Neural cell (in vitro differentiated cells): ENCODE results near the gene VSIG10. TPM values are rescaled to one million over a fixed set of nuclear protein-coding genes. Genes with fewer than 3 reads are reported as not detected.

Experiments
- H2AFZ ChIP-seq: fragments of 200-600, 300-800 bp; sonication (generic), shearing (Covaris generic); 2 replicates; pipeline ENCODE4 v1.6.0; 2014; ENCODE audit warnings: low read depth, mild to moderate bottlenecking, antibody characterized with exemption, low read length, moderate library complexity
- H3F3A ChIP-seq: fragments of 200-600 bp; shearing (Covaris generic); 2 replicates; pipeline ENCODE4 v1.6.1; 2016; ENCODE audit warnings: mild to moderate bottlenecking, moderate library complexity, mixed read lengths, antibody characterized with exemption, low read length; ENCODE audit not compliant: insufficient read depth, poor library complexity, severe bottlenecking
- H3K27ac ChIP-seq: fragments of 200-600, 300-800 bp; sonication (generic), shearing (Covaris generic); 2 replicates; pipeline ENCODE4 v1.5.1; 2014; ENCODE audit warnings: mild to moderate bottlenecking, low read length, moderate library complexity
- H3K27me3 ChIP-seq: fragments of 300-800, 200-600 bp; sonication (generic), shearing (Covaris generic); 2 replicates; pipeline ENCODE4 v1.6.0; 2014; ENCODE audit warnings: mild to moderate bottlenecking, low read depth, low read length, moderate library complexity; ENCODE audit not compliant: insufficient read depth
- H3K36me3 ChIP-seq: fragments of 300-800, 200-600 bp; sonication (generic), shearing (Covaris generic); 2 replicates; pipeline ENCODE4 v1.5.1; 2014; ENCODE audit warnings: mild to moderate bottlenecking, antibody characterized with exemption, low read length, moderate library complexity; ENCODE audit not compliant: insufficient read depth
- H3K4me2 ChIP-seq: fragments of 300-800, 200-600 bp; sonication (generic), shearing (Covaris generic); 2 replicates; pipeline ENCODE4 v1.6.0; 2014; ENCODE audit warnings: mild to moderate bottlenecking, low read length
- H3K4me3 ChIP-seq: fragments of 300-800, 200-600 bp; sonication (generic), shearing (Covaris generic); 2 replicates; pipeline ENCODE4 v1.5.1; 2014; ENCODE audit warnings: mild to moderate bottlenecking, low read length, moderate library complexity
- H3K79me2 ChIP-seq: fragments of 200-600 bp; shearing (Covaris generic); replicated peaks from 2 replicates; pipeline ENCODE4 v1.6.0; 2014; ENCODE audit warnings: mild to moderate bottlenecking, low read length, moderate library complexity; ENCODE audit not compliant: insufficient read depth
- H3K9ac ChIP-seq: fragments of 300-800, 200-600 bp; sonication (generic), shearing (Covaris generic); 2 replicates; pipeline ENCODE4 v1.6.1; 2016; ENCODE audit warnings: mild to moderate bottlenecking, low read length, mixed read lengths
- H3K9me2 ChIP-seq: fragments of 200-600 bp; shearing (Covaris generic); 2 replicates; pipeline ENCODE4 v1.6.1; 2016; ENCODE audit warnings: mild to moderate bottlenecking, low read length, mixed read lengths; ENCODE audit not compliant: insufficient read depth
- H3K9me3 ChIP-seq: fragments of 200-600, 300-800 bp; sonication (generic), shearing (Covaris generic); 2 replicates; pipeline ENCODE4 v1.6.1; 2016; ENCODE audit warnings: mild to moderate bottlenecking, mixed run types, low read length, moderate library complexity, mixed read lengths
- H4K20me1 ChIP-seq: fragments of 200-600 bp; shearing (Covaris generic); 2 replicates; pipeline ENCODE4 v1.6.1; 2016; ENCODE audit warnings: mild to moderate bottlenecking, mixed run types; ENCODE audit not compliant: insufficient read depth
- CTCF ChIP-seq: fragments of 450-650 bp; IDR thresholded peaks from 2 replicates; pipeline ENCODE4 v1.5.1; 2014; ENCODE audit warnings: antibody characterized with exemption, mild to moderate bottlenecking, moderate library complexity; ENCODE audit not compliant: poor library complexity, severe bottlenecking
- EP300 ChIP-seq: fragments of 450-650 bp; conservative IDR thresholded peaks from 2 replicates; pipeline ENCODE4 v1.6.1; 2014; ENCODE audit warnings: antibody characterized with exemption, mild to moderate bottlenecking, moderate library complexity; ENCODE audit not compliant: poor library complexity, severe bottlenecking
- EZH2 ChIP-seq: fragments of 200-600, 300-800 bp; shearing (Covaris generic), sonication (generic); IDR thresholded peaks from 2 replicates; pipeline ENCODE4 v1.6.1; 2014; ENCODE audit warnings: antibody characterized with exemption, low read length, borderline replicate concordance, mild to moderate bottlenecking; ENCODE audit not compliant: insufficient read depth, poor library complexity, severe bottlenecking
- MXI1 ChIP-seq: fragments of 450-650 bp; conservative IDR thresholded peaks from 2 replicates; pipeline ENCODE4 v1.6.1; 2014; ENCODE audit warnings: antibody characterized with exemption, mild to moderate bottlenecking; ENCODE audit not compliant: poor library complexity, severe bottlenecking
- POLR2AphosphoS5 ChIP-seq: IDR thresholded peaks from 2 replicates; pipeline ENCODE4 v1.6.1; 2012
- RAD21 ChIP-seq: fragments of 450-650 bp; conservative IDR thresholded peaks from 2 replicates; pipeline ENCODE4 v1.6.1; 2014; ENCODE audit warnings: antibody characterized with exemption, mild to moderate bottlenecking, moderate library complexity
- REST ChIP-seq: IDR thresholded peaks from 2 replicates; pipeline ENCODE4 v1.6.1; 2012; ENCODE audit warnings: borderline replicate concordance
- SMC3 ChIP-seq: fragments of 450-650 bp; conservative IDR thresholded peaks from 2 replicates; pipeline ENCODE4 v1.6.1; 2014; ENCODE audit warnings: antibody characterized with exemption, mild to moderate bottlenecking, moderate library complexity; ENCODE audit not compliant: poor library complexity
- TAF1 ChIP-seq: IDR thresholded peaks from 2 replicates; pipeline ENCODE4 v1.6.1; 2012; ENCODE audit warnings: low read depth
- polyA plus RNA-seq: library from polyadenylated mRNA; depleted of rRNA; stranded (reverse); fragments of >200 nt; gene quantifications from 2 replicates; pipeline ENCODE4 v1.2.3, GENCODE V29; 2014

The VSIG10 gene
- polyA plus RNA-seq, 1 donor from 2014 or later, result 2.0 TPM

- Histone ChIP-seq H3K4me2 (no peak overlapping the region), H3F3A (no peaks in the 10 kb centered on the region), H2AFZ (no peak overlapping the region), H3K9ac (no peak overlapping the region), H3K9me2 (no peaks in the 10 kb centered on the region), H3K27ac (no peak overlapping the region), H3K27me3 (no peaks in the 10 kb centered on the region), H3K4me3 (no peak overlapping the region), H4K20me1 (no peaks in the 10 kb centered on the region), H3K9me3 (no peaks in the 10 kb centered on the region), H3K79me2 (no peaks in the 10 kb centered on the region), H3K36me3 (peaks cover 6% of the 10 kb centered on the region)
- TF ChIP-seq REST (no peak), TAF1 (no peak), EP300 (no peak), EZH2 (no peak), RAD21 (no peak), MXI1 (no peak), SMC3 (no peak), POLR2AphosphoS5 (no peak), CTCF (no peak)
Measured at GRCh38 chr12:118036672-118037411, 67.0 kb downstream of the VSIG10 start.

- H3K4me3 ChIP-seq, result no peak overlapping the region
- no peaks in the 10 kb centered on the region for H3K9me3 ChIP-seq
- no peaks in the 10 kb centered on the region for H3K27me3 ChIP-seq
- no peaks in the 10 kb centered on the region for H3F3A ChIP-seq
- H2AFZ ChIP-seq, result no peak overlapping the region
- no peaks in the 10 kb centered on the region for H3K79me2 ChIP-seq
- no peak overlapping the region for H3K4me2 ChIP-seq
- H3K36me3 ChIP-seq, result peaks cover 6% of the 10 kb centered on the region
- no peak overlapping the region for H3K9ac ChIP-seq
- TF ChIP-seq REST (no peak), RAD21 (no peak), EZH2 (no peak), SMC3 (no peak)
- no peak overlapping the region for H3K27ac ChIP-seq
- no peaks in the 10 kb centered on the region for H4K20me1 ChIP-seq
- H3K9me2 ChIP-seq, result no peaks in the 10 kb centered on the region
Measured at GRCh38 chr12:118035190-118036041, 68.4 kb downstream of the VSIG10 start.
